OCI-LY7 (cell line): ENCODE data around the gene FBXW8.

ENCODE experiments used
- CTCF ChIP-seq: fragments of 200-600 bp; sonication (generic); conservative IDR thresholded peaks from 2 replicates; pipeline ENCODE4 v1.5.1; 2014; ENCODE audit warnings: mild to moderate bottlenecking, antibody characterized with exemption, low read length, moderate library complexity, mixed read lengths
- EZH2phosphoT487 ChIP-seq: fragments of 200-600 bp; sonication (generic); IDR thresholded peaks from 2 replicates; pipeline ENCODE4 v1.6.1; 2018; ENCODE audit warnings: low read depth, borderline replicate concordance, mild to moderate bottlenecking, mixed run types, antibody characterized with exemption, low read length, moderate library complexity, mixed read lengths

GRCh38 chr12:116959198-116959460, 48.4 kb downstream of the FBXW8 start:
- TF ChIP-seq CTCF (no peak), EZH2phosphoT487 (no peak)
